Measurements from ENCODE around the gene CCT8L2. TPM values are rescaled to one million over a fixed set of nuclear protein-coding genes. Genes with fewer than 3 reads are reported as not detected.
"Not testable (repeated sequence)": the region's sequence is repeated elsewhere in the genome, so short reads cannot be mapped to it uniquely, and the experiment has no call there.

CCT8L2 gene
- total RNA-seq, 1 experiment from 2014 or later: not detected

DNA sequence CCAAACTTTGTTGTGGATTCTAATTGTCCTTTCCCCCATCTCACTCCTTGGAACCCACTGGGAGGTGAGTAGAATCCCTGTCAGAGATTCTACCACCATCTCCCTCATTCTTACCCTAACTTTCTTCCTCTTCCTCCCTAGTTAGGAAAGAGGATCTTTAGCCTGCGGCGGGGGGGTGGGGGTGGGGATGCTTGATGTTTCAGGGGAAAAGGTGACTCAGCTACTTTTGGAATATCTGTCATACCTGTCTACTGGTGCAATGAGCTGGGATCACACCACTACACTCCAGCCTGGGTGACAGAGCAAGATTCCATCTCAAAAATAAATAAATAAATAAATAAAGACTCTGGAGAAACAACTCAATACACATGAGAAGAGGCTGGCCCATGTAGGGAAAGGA is 6.4 kb downstream of the CCT8L2 start:
- no CpG with 5 or more reads among the region's 2 CpGs for WGBS (ENCODE audit: extremely low coverage, insufficient read length, low lambda C conversion rate)
- Histone ChIP-seq H3K4me1 (ENCODE audit: insufficient read depth, low read length) (no peaks in the 10 kb centered on the region), H4K5ac (ENCODE audit: insufficient read length, low read depth, low read length) (no peak overlapping the region), H4K8ac (replicated peaks; ENCODE audit: insufficient read length, low read depth, low read length) (no peak overlapping the region), H2BK20ac (ENCODE audit: low read depth, low read length, poor library complexity, severe bottlenecking) (no peak overlapping the region), H3K56ac (ENCODE audit: insufficient read length, low read depth, low read length) (no peak overlapping the region), H3K4me2 (ENCODE audit: insufficient read depth, insufficient read length, low read length) (no peak overlapping the region), H3K79me1 (ENCODE audit: insufficient read depth, low read depth, low read length, poor library complexity, severe bottlenecking) (no peaks in the 10 kb centered on the region), H3K9me3 (ENCODE audit: control insufficient read depth, low read depth, low read length) (peaks cover 34% of the 10 kb centered on the region), H2BK12ac (ENCODE audit: insufficient read length, low read depth, low read length) (no peak overlapping the region), H2BK15ac (ENCODE audit: low read depth, low read length) (no peak overlapping the region), H3K27ac (ENCODE audit: insufficient read length, low read depth, low read length) (no peak overlapping the region), H2BK120ac (ENCODE audit: low read depth, low read length, poor library complexity, severe bottlenecking) (no peak overlapping the region), H3K4ac (ENCODE audit: low read depth, low read length) (no peak overlapping the region), H3K23me2 (ENCODE audit: insufficient read length, low read depth, low read length, poor library complexity, severe bottlenecking) (no peaks in the 10 kb centered on the region), H3K14ac (ENCODE audit: insufficient read depth, low read length) (no peak overlapping the region), H3K79me2 (ENCODE audit: insufficient read depth, low read length) (no peaks in the 10 kb centered on the region), H3K18ac (ENCODE audit: insufficient read length, low read depth, low read length) (no peak overlapping the region), H3K27me3 (ENCODE audit: insufficient read depth, low read length) (no peaks in the 10 kb centered on the region), H4K91ac (ENCODE audit: insufficient read length, low read depth, low read length) (no peak overlapping the region), H2BK5ac (ENCODE audit: insufficient read length, low read length) (no peak overlapping the region), H3T11ph (ENCODE audit: low read length) (no peak overlapping the region), H3K9ac (ENCODE audit: extremely low read depth, insufficient read length, low read length) (no peak overlapping the region), H3K23ac (ENCODE audit: insufficient read length, low read depth, low read length) (no peak overlapping the region), H2AK5ac (ENCODE audit: insufficient read length, low read length) (no peak overlapping the region), H2AFZ (ENCODE audit: low read length) (no peak overlapping the region), H4K20me1 (ENCODE audit: control insufficient read depth, insufficient read depth, insufficient read length) (no peaks in the 10 kb centered on the region)
- Mint-ChIP-seq H3K4me3 (no peak overlapping the region), H3K27ac (no peak overlapping the region), H3K27me3 (ENCODE audit: low read depth) (peaks cover 1% of the 10 kb centered on the region), H3K4me1 (no peaks in the 10 kb centered on the region), H3K9me3 (peaks cover 75 to 76% of the 10 kb centered on the region in 2 experiments), H3K36me3 (ENCODE audit: insufficient read depth in 1 of 3, low read depth in 3 of 3) (peaks cover 5 to 16% (median 14%) of the 10 kb centered on the region in 3 experiments; a peak in 6 of 7 replicates)
- DNase-seq: no peak
- TF ChIP-seq, protein P1, sequence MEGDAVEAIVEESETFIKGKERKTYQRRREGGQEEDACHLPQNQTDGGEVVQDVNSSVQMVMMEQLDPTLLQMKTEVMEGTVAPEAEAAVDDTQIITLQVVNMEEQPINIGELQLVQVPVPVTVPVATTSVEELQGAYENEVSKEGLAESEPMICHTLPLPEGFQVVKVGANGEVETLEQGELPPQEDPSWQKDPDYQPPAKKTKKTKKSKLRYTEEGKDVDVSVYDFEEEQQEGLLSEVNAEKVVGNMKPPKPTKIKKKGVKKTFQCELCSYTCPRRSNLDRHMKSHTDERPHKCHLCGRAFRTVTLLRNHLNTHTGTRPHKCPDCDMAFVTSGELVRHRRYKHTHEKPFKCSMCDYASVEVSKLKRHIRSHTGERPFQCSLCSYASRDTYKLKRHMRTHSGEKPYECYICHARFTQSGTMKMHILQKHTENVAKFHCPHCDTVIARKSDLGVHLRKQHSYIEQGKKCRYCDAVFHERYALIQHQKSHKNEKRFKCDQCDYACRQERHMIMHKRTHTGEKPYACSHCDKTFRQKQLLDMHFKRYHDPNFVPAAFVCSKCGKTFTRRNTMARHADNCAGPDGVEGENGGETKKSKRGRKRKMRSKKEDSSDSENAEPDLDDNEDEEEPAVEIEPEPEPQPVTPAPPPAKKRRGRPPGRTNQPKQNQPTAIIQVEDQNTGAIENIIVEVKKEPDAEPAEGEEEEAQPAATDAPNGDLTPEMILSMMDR (conservative IDR thresholded peaks at IDR 0.05): no peak

DNA sequence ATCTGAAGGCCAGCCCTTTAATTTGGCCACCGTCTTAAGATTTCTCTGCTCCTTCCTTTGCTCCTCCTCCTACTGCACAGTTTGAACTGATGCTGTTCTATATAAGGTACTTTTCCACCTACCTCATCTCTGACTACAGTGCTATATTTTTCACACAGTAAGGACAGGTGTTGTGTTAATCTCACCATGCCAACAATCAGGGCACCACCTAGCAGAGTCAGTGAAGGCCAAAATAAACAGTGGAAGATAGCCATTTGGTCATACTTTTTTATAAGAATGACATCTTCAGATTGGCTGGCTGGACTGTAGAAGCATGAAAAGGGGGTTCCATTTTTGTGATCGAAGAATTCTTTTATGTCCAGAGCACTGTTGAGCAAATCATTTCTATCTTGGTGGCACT is 11.7 kb downstream of the CCT8L2 start:
- not testable (repeated sequence) for H4K91ac ChIP-seq (ENCODE audit: insufficient read length, low read depth, low read length); H3K4ac ChIP-seq (ENCODE audit: low read depth, low read length); H2AK5ac ChIP-seq (ENCODE audit: insufficient read length, low read length); H3K27me3 Mint-ChIP-seq (ENCODE audit: low read depth); H3K23me2 ChIP-seq (ENCODE audit: insufficient read length, low read depth, low read length, poor library complexity, severe bottlenecking); H3T11ph ChIP-seq (ENCODE audit: low read length); H3K27me3 ChIP-seq (ENCODE audit: insufficient read depth, low read length); H4K5ac ChIP-seq (ENCODE audit: insufficient read length, low read depth, low read length); H4K8ac ChIP-seq (replicated peaks; ENCODE audit: insufficient read length, low read depth, low read length); H2BK12ac ChIP-seq (ENCODE audit: insufficient read length, low read depth, low read length); DNase-seq; H3K56ac ChIP-seq (ENCODE audit: insufficient read length, low read depth, low read length); H3K14ac ChIP-seq (ENCODE audit: insufficient read depth, low read length); H3K4me3 Mint-ChIP-seq; H3K4me1 ChIP-seq (ENCODE audit: insufficient read depth, low read length); H3K27ac ChIP-seq (ENCODE audit: insufficient read length, low read depth, low read length); H3K79me2 ChIP-seq (ENCODE audit: insufficient read depth, low read length); H3K4me2 ChIP-seq (ENCODE audit: insufficient read depth, insufficient read length, low read length); H3K27ac Mint-ChIP-seq; H3K23ac ChIP-seq (ENCODE audit: insufficient read length, low read depth, low read length); H4K20me1 ChIP-seq (ENCODE audit: control insufficient read depth, insufficient read depth, insufficient read length); H3K9ac ChIP-seq (ENCODE audit: extremely low read depth, insufficient read length, low read length); H2BK5ac ChIP-seq (ENCODE audit: insufficient read length, low read length); H2BK20ac ChIP-seq (ENCODE audit: low read depth, low read length, poor library complexity, severe bottlenecking); H2BK120ac ChIP-seq (ENCODE audit: low read depth, low read length, poor library complexity, severe bottlenecking); H2BK15ac ChIP-seq (ENCODE audit: low read depth, low read length); H3K4me1 Mint-ChIP-seq; H2AFZ ChIP-seq (ENCODE audit: low read length); H3K18ac ChIP-seq (ENCODE audit: insufficient read length, low read depth, low read length); H3K79me1 ChIP-seq (ENCODE audit: insufficient read depth, low read depth, low read length, poor library complexity, severe bottlenecking)
- H3K9me3 ChIP-seq (ENCODE audit: control insufficient read depth, low read depth, low read length): peaks cover 21% of the 10 kb centered on the region
- Mint-ChIP-seq H3K9me3 (peaks cover 55 to 57% of the 10 kb centered on the region in 2 experiments), H3K36me3 (ENCODE audit: insufficient read depth in 1 of 3, low read depth in 3 of 3) (peaks cover 5 to 10% (median 8%) of the 10 kb centered on the region in 3 experiments; a peak in 5 of 7 replicates)
- no CpG with 5 or more reads among the region's 2 CpGs for WGBS (ENCODE audit: extremely low coverage, insufficient read length, low lambda C conversion rate)
